GM21526 (cell line): ENCODE measurements around the gene BTBD7.
"Not testable (repeated sequence)": the region's sequence is repeated elsewhere in the genome, so short reads cannot be mapped to it uniquely, and the experiment has no call there.

Experiments
- ATAC-seq: cut with Tn5 transposase; IDR thresholded peaks from one replicate; pipeline ENCODE4 v1.9.1; 2021; ENCODE audit warnings: moderate library complexity; ENCODE audit not compliant: unreplicated experiment, low FRiP score

Gene BTBD7

GRCh38 chr14:93332853-93333630 lies at the start of gene BTBD7:
Gene BTBD7, minus strand, starts transcription at chr14:93333036. Its CDS starts 36,985 bp downstream, at chr14:93296051.
- peak; percentile 80 for ATAC-seq

GRCh38 chr14:93381644-93382043 lies 48.8 kb upstream of the BTBD7 start:
- ATAC-seq: no peak

- ATAC-seq: no peak
Observed at GRCh38 chr14:93379831-93380230, 47.0 kb upstream of the BTBD7 start.

GRCh38 chr14:93375673-93376156 lies 42.9 kb upstream of the BTBD7 start:
- ATAC-seq: peak; percentile 94

- peak; percentile 89 for ATAC-seq
Observed at GRCh38 chr14:93369713-93370266, 37.0 kb upstream of the BTBD7 start.

GRCh38 chr14:93368996-93369712 lies 36.3 kb upstream of the BTBD7 start:
- ATAC-seq: peak; percentile 12

GRCh38 chr14:93354873-93355272 lies 22.0 kb upstream of the BTBD7 start:
- not testable (repeated sequence) for ATAC-seq

GRCh38 chr14:93348292-93348691 lies 15.5 kb upstream of the BTBD7 start:
- no peak for ATAC-seq

- ATAC-seq: no peak
Observed at GRCh38 chr14:93347850-93348249, 15.0 kb upstream of the BTBD7 start.

GRCh38 chr14:93346926-93347721 lies 14.3 kb upstream of the BTBD7 start, which contains the start of gene COX8C:
Gene COX8C, plus strand, starts transcription at chr14:93347182. Its CDS starts 87 bp downstream, at chr14:93347269.
- ATAC-seq: no peak

GRCh38 chr14:93343797-93344196 lies 11.0 kb upstream of the BTBD7 start:
- ATAC-seq: no peak

- no peak for ATAC-seq
Observed at GRCh38 chr14:93343266-93343665, 10.4 kb upstream of the BTBD7 start.

GRCh38 chr14:93337884-93338283 lies 5.0 kb upstream of the BTBD7 start:
- ATAC-seq: no peak

- ATAC-seq: no peak
Observed at GRCh38 chr14:93337143-93337753, 4.4 kb upstream of the BTBD7 start.

GRCh38 chr14:93333631-93334103 lies 831 bp upstream of the BTBD7 start:
- ATAC-seq: no peak

- peak; percentile 49 for ATAC-seq
Observed at GRCh38 chr14:93332397-93332852, 411 bp downstream of the BTBD7 start.

GRCh38 chr14:93331728-93332396 lies 974 bp downstream of the BTBD7 start:
- ATAC-seq: peak; percentile 1

- no peak for ATAC-seq
Observed at GRCh38 chr14:93331002-93331727, 1.7 kb downstream of the BTBD7 start.

GRCh38 chr14:93330609-93331000 lies 2.2 kb downstream of the BTBD7 start:
- ATAC-seq: no peak
